GM21528 (cell line): ENCODE results near the gene SLC25A44.
"Not testable (repeated sequence)": the region's sequence is repeated elsewhere in the genome, so short reads cannot be mapped to it uniquely, and the experiment has no call there.

Experiments
- ATAC-seq: cut with Tn5 transposase; IDR thresholded peaks from one replicate; pipeline ENCODE4 v1.9.1; 2021; ENCODE audit warnings: mild to moderate bottlenecking, moderate library complexity; ENCODE audit not compliant: unreplicated experiment, low FRiP score

The SLC25A44 gene

GRCh38 chr1:156198831-156199349 lies 5.0 kb downstream of the SLC25A44 start:
- ATAC-seq: no peak

- ATAC-seq: no peak
Observed at GRCh38 chr1:156200044-156200443, 6.1 kb downstream of the SLC25A44 start.

- no peak for ATAC-seq
Observed at GRCh38 chr1:156203331-156203730, 9.4 kb downstream of the SLC25A44 start.

- no peak for ATAC-seq
Observed at GRCh38 chr1:156204686-156205085, 10.8 kb downstream of the SLC25A44 start.

- no peak for ATAC-seq
Observed at GRCh38 chr1:156211243-156211642, 17.3 kb downstream of the SLC25A44 start.

- no peak for ATAC-seq
Observed at GRCh38 chr1:156212130-156212529, 18.2 kb downstream of the SLC25A44 start.

GRCh38 chr1:156212833-156213643 lies 19.1 kb downstream of the SLC25A44 start, which contains the start of gene PMF1:
TSS of gene PMF1 (plus strand) at chr1:156213007. CDS start at chr1:156213016, 9 bp downstream.
- ATAC-seq: peak; percentile 87

- no peak for ATAC-seq
Observed at GRCh38 chr1:156213644-156213966, 19.7 kb downstream of the SLC25A44 start.

GRCh38 chr1:156214024-156214748 lies 20.3 kb downstream of the SLC25A44 start:
- ATAC-seq: no peak

- not testable (repeated sequence) for ATAC-seq
Observed at GRCh38 chr1:156216361-156217086, 22.6 kb downstream of the SLC25A44 start.

- ATAC-seq: no peak
Observed at GRCh38 chr1:156217871-156218270, 24.0 kb downstream of the SLC25A44 start.

- ATAC-seq: no peak
Observed at GRCh38 chr1:156220226-156220625, 26.3 kb downstream of the SLC25A44 start.

- ATAC-seq: no peak
Observed at GRCh38 chr1:156221986-156222692, 28.2 kb downstream of the SLC25A44 start.

- peak; percentile 8 for ATAC-seq
Observed at GRCh38 chr1:156225677-156226014, 31.7 kb downstream of the SLC25A44 start.

- ATAC-seq: peak; percentile 67
Observed at GRCh38 chr1:156226116-156226538, 32.2 kb downstream of the SLC25A44 start.

- no peak for ATAC-seq
Observed at GRCh38 chr1:156226782-156227181, 32.9 kb downstream of the SLC25A44 start.

GRCh38 chr1:156228501-156228900 lies 34.6 kb downstream of the SLC25A44 start:
- no peak for ATAC-seq

- ATAC-seq: no peak
Observed at GRCh38 chr1:156229809-156230472, 36.0 kb downstream of the SLC25A44 start.

GRCh38 chr1:156230473-156230837 lies 36.6 kb downstream of the SLC25A44 start:
- no peak for ATAC-seq
